Esophagus mucosa (tissue), 1 donor: ENCODE measurements around the gene HEXD. TPM values are rescaled to one million over a fixed set of nuclear protein-coding genes. Genes with fewer than 3 reads are reported as not detected.
"Not testable (repeated sequence)": the region's sequence is repeated elsewhere in the genome, so short reads cannot be mapped to it uniquely, and the experiment has no call there.

Source experiments
- ATAC-seq: fragments of 200-7000 bp; cut with Tn5 transposase; one replicate; pipeline ENCODE4 v1.9.1; 2020
- total RNA-seq: library from RNA; stranded (reverse); gene quantifications from one replicate; pipeline ENCODE4 v1.2.4, GENCODE V29; 2023
- donor health status: DM: yes; HTN: yes; CAD: no.

The HEXD gene
- total RNA-seq, 1 donor from 2014 or later = 9.8 TPM

DNA sequence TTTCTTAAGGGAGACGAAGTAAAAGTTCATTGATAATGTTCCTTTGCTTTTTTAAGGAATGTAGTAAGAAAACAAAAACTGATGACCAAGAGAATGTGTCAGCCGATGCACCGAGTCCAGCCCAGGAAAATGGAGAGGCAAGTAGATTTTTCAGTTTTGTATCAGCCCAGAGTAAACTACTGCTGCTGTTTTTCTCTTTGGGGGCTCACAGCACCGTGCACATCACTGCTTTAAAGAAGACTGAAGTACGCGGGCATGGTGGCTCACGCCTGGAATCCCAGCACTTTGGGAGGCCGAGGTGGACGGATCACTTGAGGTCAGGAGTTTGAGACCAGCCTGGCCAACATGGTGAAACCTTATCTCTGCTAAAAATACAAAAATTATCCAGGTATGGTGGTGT is 41.8 kb downstream of the HEXD start:
- ATAC-seq = not testable (repeated sequence)

DNA sequence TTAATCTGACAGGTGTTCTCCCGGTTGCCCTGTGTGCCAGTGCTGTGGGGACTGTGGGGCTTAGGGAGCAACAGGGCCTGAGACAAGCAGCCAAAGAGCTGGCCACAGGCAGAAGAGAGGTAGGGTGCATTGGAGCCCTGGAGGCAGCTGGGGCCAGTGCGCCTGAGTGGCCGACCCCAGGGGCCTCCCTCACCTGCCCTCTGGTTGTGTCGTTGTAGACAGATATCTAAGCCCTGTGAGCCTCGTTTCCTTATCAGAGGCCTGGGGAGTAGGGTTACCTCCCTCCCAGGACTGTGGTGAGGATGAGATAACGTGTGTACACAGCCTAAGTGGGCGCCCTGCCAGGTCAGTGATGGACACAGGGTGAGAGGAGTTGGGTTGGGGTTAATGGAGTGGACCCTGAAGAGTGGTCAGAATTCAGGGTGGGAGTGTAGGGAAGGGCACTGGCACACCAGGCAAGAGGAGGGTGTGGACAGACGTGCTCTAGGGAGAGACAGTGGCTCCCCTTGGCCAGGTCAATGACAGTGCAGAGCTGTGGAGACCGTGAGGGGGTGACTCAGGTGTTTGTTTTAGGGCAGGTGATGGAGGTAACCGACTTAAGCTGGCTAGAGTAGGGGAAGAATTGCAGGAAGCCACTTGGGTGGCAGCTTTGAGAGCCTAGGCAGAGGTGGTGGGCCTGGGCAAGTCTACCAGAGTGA is 43.8 kb downstream of the HEXD start:
- no peak for ATAC-seq

DNA sequence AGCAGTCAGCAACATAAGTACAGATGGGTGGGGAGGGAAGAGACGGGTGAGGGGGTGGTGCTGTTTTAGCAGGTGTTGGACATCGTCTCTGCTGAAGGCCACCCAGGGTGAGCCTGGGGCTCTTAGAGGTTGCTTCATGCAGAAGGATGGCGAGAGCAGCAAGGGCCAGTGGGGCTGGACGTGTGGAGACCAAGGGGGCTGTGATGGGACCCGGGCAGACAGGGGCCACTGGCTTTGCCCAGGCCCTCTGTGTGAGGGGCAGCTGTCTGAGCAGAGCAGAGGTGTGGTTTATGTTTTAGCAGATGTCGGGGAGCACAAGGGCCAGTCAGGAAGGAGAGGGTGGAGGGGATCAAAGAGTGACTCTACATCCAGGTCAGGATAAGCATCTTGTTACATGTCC is 45.2 kb downstream of the HEXD start:
- ATAC-seq = no peak

DNA sequence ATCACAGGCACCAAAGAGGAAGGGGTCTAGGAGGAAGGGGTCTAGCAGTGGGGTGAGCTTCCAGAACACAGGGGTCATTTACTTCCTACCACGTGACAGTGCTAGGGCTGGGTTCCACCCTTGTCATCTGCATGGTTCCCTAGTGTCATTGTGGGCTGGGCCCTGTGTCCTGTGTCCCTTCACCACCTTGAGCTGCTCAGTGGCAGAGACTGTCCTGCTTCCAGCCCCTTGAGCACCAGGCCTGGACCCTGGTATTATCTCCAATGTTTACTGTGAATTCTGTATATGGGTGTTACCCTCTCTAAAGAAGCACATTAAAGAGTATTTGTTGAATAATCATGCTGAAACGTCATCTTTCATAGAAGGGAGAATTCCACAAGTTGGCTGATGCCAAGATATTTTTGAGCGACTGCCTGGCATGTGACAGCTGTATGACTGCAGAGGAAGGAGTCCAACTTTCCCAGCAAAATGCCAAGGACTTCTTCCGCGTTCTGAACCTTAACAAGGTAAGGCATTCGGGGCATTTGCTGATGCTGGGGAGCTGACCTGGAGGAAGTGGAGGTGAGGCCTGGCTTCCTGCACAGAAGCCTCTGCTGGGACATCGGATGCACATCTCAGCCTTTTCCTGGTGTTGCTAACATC is 45.9 kb downstream of the HEXD start:
- no peak for ATAC-seq

DNA sequence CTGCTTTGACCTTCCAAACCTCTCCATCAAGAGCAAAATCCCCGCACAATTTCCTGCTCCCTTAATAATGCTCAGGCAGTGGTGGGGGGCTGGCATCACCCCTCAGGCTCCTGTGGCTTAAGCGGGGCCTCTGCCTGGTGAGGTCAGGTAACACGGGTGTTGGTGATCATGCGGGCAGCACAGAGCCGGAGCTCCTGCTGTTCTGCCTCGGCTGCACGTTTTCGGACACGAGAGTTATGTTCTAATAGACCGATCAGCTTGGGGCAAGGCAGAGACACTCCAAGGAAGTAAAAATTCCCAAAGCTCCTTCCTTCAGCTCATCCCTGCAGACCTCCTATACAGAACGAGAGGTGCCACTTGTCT is 46.4 kb downstream of the HEXD start:
- no peak for ATAC-seq

DNA sequence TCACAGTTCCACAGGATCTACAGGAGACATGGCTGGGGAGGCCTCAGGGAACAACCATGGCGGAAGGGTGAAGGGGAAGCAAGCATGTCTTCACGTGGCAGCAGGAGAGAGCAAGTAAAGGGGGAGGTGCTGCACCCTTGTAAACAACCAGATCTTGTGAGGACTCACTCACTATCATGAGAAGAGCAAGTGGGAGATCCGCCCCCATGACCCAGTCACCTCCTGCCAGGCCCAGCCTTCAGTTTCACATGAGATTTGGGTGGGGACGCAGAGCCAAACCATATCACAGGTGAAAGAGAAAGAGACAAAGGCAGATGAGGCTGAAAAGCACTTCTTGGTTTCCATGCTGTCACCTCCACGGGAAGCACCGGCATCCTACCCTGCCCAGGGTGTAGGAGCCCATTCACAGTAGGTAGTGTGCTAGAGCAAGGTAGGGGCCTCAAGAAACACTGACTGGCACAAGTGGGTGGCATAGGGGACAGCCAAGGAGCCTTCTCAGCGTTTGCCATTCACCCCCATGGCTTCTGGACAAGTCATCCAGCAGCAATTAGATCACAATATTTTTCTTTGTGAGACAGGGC is 47.0 kb downstream of the HEXD start:
- no peak for ATAC-seq

DNA sequence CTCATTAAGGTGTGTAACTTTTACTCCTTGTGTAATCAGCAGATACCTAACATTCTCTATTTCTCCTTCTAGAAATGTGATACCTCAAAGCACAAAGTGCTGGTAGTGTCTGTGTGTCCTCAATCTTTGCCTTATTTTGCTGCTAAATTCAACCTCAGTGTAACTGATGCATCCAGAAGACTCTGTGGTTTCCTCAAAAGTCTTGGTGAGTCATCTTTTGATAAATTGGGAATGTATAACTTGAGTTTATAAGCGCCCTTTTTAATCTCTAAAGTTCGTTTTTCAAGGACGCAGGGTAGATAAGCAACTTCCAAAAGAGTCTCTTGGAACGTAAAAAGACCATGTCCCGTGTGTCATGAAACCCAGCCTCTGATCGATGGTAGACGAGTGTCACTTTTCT is 50.5 kb downstream of the HEXD start:
- no peak for ATAC-seq

DNA sequence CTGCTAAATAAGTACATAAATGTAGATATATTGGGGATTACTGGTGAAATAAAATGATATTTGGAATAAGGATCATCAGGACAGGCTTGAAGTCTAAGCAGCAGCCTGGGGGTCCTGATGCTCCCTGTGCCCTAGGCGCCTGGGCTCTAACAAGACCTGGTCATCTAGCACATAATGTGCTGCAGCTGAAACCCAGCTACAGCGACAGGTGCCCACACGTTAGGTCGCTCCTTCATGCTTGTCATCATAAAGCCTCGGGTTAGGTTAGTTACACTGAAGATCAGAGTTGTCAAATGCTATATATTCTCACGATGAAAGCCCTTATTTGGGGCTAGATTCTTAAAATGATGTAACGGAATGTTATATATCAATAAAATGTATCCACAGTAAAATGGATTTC is 51.9 kb downstream of the HEXD start:
- no peak for ATAC-seq

DNA sequence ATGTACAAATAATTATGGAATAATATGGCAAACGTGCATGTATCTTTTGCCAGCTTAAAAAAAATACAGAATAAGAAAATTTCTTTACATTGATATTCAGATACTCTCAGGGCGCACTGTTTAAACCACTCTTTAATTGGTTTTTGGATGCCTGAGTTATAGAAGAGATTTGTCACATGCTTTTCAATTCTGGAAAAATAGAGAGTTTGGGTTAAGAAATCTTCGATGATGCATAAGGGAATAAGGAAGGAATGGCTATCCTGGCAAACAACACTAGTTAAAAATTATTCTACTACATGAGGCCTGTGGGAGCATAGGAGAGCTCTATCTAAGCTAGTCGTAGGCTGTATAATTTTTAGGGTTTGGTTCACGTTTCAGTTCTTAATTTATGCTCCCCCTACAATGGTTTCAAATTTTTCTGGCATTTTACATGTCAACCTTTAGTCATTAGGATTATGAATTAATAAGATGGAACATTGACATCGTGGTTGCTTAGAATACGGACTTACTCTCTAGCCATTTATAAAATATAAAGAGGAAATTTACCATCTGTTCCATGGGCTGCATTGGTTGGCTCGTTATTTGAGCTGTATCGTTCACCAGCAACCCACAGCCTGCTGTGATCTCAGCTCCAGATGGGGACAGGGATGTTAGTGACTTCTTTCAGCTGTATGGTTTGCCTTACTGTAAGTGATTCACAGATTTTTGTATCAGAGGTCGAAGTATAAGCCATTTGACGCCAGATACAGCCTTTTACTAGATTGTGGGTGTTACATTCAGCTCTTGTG is 56.3 kb downstream of the HEXD start:
- no peak for ATAC-seq

DNA sequence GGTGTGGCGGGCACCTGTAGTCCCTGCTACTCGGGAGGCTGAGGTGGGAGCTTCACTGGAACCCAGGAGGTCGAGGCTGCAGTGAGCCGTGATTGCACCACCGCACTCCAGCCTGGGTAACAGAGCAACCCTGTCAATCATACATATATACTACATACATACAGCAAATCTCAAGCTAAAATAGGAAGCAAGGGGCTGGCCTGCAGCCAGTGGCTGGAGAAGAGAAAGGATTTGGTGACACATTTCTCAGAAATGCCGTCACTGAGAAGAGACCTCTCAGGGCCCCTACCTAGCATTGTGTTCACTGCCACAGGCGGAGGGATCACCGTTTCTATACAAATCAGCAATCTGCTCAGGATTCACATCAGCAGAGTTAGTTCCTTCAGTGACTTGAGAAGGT is 57.3 kb downstream of the HEXD start:
- no peak for ATAC-seq

DNA sequence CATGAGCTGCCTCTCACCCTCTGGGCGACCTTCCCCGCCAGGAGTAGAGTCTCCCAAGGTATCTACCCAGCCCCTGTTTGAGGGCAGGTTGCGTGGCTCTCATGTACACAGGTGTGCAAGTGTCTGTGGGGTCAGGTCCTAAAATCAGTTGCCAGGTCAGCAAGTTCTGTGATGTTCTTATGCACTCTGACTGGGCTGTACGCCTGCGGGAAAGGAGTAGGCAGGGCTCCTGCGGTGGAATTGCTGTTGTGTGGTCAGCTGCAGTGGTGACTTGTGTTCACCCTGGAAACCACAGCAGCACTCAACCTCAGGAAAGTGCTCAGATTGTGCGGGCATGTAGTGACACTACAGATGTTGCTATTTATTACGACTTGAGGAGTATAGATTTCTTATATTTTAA is 59.8 kb downstream of the HEXD start:
- ATAC-seq = no peak

DNA sequence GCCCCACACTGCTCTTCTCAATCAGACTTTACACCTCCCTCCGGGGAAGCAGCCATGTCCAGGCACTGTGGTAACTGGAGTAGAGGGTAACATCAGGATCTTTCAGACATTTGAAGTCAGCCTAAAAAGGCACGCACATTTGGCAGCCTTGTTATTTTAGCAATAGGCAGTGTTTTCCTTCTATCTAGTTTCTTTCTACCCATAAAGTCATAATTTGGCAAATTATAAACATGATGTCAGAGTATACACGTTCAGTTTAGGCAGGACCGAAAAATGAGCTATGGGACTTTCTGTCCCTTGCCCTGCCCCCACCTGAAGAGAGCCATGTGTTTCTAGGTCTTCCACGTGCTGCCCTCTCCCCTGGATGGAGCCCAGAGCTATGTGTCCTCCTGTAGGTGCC is 61.5 kb downstream of the HEXD start:
- ATAC-seq = no peak

DNA sequence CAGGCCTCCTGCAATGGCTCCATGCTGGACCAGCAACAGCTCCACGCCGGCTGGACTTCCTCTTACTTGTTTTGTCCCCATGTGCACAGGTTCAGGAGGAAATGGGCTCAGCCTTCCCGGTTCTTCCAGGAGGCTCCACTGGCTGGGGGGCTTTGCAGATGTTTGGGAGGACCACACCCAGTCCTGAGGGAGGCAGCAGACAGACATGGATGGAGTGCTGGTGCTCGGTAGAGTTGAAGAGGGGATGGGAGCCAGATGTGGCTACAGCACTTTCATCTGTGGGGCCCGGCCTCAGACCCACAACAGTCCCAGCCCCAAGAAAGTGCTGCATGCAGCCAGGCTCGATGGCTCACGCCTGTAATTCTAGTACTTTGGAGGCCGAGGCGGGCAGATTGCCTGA is 62.2 kb downstream of the HEXD start:
- no peak for ATAC-seq

DNA sequence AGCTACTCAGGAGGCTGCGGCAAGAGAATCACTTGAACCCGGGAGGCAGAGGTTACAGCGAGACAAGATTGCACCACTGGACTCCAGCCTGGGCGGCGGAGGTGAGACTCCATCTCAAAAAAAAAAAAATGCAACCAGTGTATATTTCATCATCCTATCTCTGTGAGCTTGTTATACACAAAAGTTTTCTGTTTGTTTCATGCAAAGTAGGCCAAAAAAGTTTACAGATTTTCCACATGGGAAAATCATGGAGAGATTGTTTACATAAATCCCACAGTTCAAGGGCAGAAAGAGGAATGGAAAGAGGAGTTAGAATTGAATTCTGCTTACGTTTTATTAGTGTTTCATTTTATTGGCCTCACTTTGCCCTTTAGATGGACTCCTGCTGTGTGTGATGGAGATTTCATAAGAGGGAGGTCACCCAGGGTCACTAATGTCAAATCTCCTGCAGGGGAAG is 65.1 kb downstream of the HEXD start:
- no peak for ATAC-seq

DNA sequence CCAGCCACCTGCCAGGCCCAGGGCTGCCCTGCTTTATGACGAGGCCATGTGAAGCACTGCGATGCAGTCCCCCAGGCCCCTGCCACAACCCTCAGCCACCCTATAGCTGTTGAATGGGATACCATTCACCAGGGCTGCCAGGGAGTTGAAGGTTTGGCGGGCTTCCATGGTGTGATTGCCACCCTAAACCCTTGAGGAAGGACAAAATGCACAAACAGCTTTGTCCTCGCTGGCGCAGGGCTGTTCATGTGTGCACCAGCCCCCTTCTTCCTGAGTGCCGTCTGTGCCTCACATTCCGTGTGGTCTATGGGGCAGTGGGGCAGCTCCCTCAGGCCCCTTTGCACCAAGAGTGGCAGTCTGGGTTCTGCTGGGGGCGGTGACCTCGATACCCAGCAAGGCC is 65.7 kb downstream of the HEXD start:
- ATAC-seq = no peak

DNA sequence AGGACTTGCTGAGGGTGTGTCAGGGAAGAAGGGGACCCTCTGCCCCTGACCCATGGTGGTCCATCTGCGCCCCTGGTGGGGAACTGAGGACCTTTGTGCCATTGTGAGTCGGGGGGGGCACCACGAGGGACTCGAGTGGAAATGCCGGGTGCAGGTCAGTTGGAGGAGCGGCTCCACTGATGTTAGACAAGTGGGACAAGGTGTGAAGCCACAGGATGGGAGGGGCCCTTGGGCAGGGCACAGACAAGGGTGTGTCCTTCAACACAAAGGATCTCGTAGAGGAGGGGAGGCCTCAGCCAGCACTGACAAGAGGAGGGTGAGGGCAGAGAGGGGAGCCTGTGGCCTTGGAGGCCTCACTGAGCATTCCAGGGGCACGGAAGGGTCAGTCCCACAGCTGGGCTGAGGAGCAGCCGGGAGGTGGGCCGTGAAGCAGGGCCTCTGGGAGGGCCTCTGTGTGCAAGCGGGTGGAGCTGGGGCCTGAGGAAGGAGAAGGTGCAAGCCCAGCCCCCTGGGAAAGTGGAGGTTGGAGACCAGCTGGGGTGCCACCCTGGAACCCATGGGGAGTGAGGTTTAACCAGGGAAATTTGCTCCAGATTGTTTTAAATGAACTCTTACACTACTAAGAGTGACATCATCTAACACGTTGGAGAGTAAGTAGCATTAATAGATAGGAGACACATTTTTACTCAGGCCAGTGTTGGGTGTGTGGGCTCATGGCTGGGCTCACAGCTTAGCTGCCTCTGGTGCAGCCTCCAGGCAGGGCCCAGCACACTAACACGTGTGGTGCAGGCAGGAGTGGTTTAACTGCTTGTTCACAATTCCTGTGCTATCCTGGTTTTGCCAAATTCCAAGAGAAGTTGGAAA is 68.3 kb downstream of the HEXD start:
- ATAC-seq = peak; percentile 77

DNA sequence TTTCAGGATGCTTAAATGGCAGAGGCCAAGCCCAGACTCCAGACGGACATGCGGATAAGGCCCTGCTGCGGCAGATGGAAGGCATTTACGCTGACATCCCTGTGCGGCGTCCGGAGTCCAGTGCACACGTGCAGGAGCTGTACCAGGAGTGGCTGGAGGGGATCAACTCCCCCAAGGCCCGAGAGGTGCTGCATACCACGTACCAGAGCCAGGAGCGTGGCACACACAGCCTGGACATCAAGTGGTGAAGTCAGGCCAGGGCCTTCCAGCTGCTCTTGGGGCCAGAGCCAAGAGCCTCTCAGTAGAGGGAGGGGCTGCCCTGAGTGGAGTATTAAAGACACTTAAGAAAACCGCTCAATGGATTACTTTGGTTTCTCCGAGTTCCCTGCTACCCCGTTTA is 69.8 kb downstream of the HEXD start:
- no peak for ATAC-seq

DNA sequence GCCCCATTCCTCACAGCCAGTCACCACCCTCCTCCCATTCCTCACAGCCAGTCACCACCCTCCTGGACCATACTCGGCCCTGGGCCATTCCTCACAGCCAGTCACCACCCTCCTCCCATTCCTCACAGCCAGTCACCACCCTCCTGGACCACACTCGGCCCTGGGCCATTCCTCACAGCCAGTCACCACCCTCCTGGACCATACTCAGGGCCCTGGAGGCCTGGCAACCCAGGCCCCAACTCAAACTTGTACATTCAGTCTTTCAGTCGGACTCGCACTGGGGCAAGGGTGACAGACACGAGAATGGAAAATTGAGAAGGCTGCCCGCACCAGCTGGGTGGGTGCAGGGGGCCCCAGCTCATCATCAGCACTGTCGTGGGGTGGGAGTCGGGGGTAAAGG is 71.0 kb downstream of the HEXD start:
- ATAC-seq = no peak

DNA sequence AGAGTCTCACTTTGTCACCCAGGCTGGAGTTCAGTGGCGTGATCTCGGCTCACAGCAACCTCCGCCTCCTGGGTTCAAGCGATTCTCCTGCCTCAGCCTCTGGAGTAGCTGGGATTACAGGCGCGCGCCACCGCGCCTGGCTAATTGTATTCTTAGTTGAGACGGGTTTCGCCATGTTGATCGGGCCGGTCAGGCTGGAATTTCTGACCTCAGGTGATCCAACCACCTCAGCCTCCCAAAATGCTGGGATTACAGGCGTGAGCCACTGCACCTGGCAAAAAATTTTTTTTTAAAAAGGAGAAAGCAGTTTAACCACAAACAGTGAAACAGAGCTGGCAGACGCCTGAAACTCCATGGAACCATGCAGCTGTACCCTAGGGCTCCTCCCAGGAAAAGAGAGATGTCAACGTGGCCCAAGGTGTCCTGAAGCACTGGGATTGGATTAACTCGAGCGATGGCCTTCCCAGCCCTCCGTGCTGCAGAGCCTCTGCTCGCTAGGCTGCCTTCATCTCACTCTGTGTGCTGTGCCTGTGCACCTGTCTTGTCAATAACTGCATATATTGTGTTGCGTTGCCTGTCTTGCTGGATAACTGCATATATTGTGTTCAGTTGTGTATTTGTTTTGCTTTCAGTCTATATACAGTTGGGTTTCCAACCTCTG is 71.8 kb downstream of the HEXD start:
- ATAC-seq = no peak

DNA sequence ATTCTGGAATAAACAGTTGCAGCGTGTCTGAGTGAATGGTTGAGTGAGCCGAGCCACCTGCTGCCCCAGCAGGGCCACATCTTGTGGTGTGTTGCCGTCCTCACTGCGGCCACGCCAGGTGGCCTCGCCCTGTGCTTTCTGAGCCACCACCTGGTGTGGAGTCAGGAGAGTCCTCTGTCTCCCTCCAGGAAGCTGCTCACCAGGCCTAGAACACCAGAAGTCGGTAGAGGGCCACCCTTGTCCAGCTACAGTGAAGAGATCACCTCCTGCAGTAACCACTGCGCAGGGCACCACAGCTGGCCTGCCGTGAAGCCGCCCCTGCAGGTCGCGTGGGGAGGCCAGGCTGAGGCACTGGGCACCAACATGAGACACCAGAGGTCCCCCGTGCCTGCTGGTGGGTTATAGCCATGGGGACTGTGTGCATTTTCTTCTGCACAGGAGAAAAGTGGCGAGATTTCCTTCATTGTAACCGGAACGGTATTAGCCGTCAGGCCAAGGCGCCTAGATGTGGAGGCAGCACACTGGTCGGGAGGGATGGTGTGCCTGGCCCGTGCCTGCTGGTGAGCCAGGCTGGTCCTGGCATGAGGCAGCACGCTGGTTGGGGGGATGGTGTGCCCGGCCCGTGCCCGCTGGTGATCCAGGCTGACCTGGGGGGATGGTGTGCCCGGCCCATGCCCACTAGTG is 72.5 kb downstream of the HEXD start:
- ATAC-seq = no peak

DNA sequence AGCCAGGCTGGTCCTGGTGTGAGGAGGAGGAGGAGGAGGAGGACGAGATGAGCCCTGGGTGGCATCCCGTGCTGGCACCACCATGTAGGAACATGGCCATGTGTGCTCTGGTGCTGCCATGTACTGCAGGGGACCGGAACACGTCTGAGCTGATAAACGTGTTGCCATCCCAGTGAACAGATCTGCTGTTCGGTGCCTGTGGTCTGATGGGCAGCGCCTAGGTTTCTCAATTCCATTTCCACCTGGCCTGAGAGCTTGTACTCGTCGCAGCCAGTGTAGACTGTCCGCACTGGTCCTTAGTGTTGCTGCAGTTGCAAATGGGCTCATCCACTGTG is 73.0 kb downstream of the HEXD start:
- ATAC-seq = no peak

DNA sequence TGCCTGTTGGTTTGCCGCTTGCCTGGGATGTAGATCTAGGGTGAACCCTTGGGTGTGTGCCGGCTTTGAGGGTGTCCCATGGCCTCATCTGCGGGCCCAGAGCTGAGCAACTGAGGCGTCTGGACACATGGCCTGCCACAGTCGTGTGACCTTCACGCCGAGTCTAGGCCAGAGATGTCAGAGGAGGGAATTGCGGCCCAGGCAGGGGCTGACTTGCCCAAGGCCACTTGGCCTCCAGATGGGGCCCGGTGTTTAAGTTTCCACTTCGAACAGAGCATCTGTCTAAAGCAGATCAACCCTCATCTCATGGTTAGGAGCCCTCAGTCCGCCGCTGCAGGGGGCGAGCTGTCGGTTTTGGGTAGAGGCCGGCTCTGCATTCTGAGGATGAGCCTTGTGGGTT is 73.4 kb downstream of the HEXD start:
- no peak for ATAC-seq
